Naive B cell (primary cell): ENCODE data around the gene DUSP22. TPM values are rescaled to one million over a fixed set of nuclear protein-coding genes. Genes with fewer than 3 reads are reported as not detected.
"Not testable (repeated sequence)": the region's sequence is repeated elsewhere in the genome, so short reads cannot be mapped to it uniquely, and the experiment has no call there.

Experiments
- ATAC-seq, 2 donors: fragments of 150-1000 bp; cut with Tn5 transposase; 2 replicates each; pipeline ENCODE4 v1.10.0; 2021; ENCODE audit warnings: low read depth in 2 of 2, mild to moderate bottlenecking in 2 of 2, moderate library complexity in 2 of 2
- DNase-seq: peaks from one replicate; pipeline ENCODE4 v3.0.0; 2022
- H3K27ac Mint-ChIP-seq, 6 donors: one replicate each; pipeline ENCODE4 v1.8.0; 2020 to 2022; ENCODE audit warnings: mild to moderate bottlenecking in 6 of 6, mixed read lengths in 6 of 6, moderate library complexity in 5 of 6, inconsistent platforms in 2 of 6
- H3K27me3 Mint-ChIP-seq, 3 donors: one replicate each; pipeline ENCODE4 v1.8.0; 2021 to 2022; ENCODE audit warnings: mixed read lengths in 3 of 3, mild to moderate bottlenecking in 1 of 3
- H3K36me3 Mint-ChIP-seq, 2 donors: one replicate each; pipeline ENCODE4 v1.8.0; 2020 to 2022; ENCODE audit warnings: mixed read lengths in 2 of 2, inconsistent platforms in 1 of 2, mild to moderate bottlenecking in 1 of 2
- H3K4me1 Mint-ChIP-seq, 3 donors: one replicate each; pipeline ENCODE4 v1.8.0; 2020 to 2022; ENCODE audit warnings: mixed read lengths in 3 of 3, inconsistent platforms in 1 of 3, mild to moderate bottlenecking in 1 of 3, moderate library complexity in 1 of 3
- H3K4me3 Mint-ChIP-seq, 8 donors: one replicate each; pipeline ENCODE4 v1.8.0; 2020 to 2022; ENCODE audit warnings: mild to moderate bottlenecking in 8 of 8, mixed read lengths in 8 of 8, moderate library complexity in 8 of 8, inconsistent platforms in 2 of 8
- H3K9me3 Mint-ChIP-seq, 7 donors: one replicate each; pipeline ENCODE4 v1.8.0; 2020 to 2022; ENCODE audit warnings: mixed read lengths in 7 of 7, mild to moderate bottlenecking in 5 of 7, inconsistent platforms in 2 of 7, moderate library complexity in 1 of 7
- polyA plus RNA-seq, 6 donors: library from polyadenylated mRNA; unstranded; fragments of 300-500 nt; fragmentation: Illumina TruSeq; gene quantifications; one replicate each; pipeline ENCODE4 v1.2.3, GENCODE V29; 2021; ENCODE audit warnings: low read depth in 6 of 6

Gene DUSP22
- polyA plus RNA-seq, 6 donors from 2014 or later, result 89.6 to 177 (median 134) TPM

GRCh38 chr6:321158-321438 lies 28.8 kb downstream of the DUSP22 start:
- Mint-ChIP-seq H3K36me3 (no peaks in the 10 kb centered on the region), H3K4me3 (no peak overlapping the region), H3K27ac (no peak overlapping the region), H3K27me3 (no peaks in the 10 kb centered on the region), H3K9me3 (no peaks in the 10 kb centered on the region), H3K4me1 (peaks cover 6 to 29% (median 26%) of the 10 kb centered on the region in 3 donors)
- ATAC-seq (no peak), DNase-seq (no peak)

GRCh38 chr6:321536-322258 lies 29.4 kb downstream of the DUSP22 start:
- Mint-ChIP-seq H3K27ac (no peak overlapping the region), H3K36me3 (no peaks in the 10 kb centered on the region), H3K9me3 (no peaks in the 10 kb centered on the region), H3K27me3 (no peaks in the 10 kb centered on the region), H3K4me3 (no peak overlapping the region), H3K4me1 (peaks cover 10 to 27% (median 26%) of the 10 kb centered on the region in 3 donors)
- DNase-seq (no peak), ATAC-seq (no peak)

GRCh38 chr6:322259-322930 lies 30.1 kb downstream of the DUSP22 start:
- no peak overlapping the region for H3K4me3 Mint-ChIP-seq
- H3K36me3 Mint-ChIP-seq, result no peaks in the 10 kb centered on the region
- H3K9me3 Mint-ChIP-seq, result no peaks in the 10 kb centered on the region
- no peaks in the 10 kb centered on the region for H3K27me3 Mint-ChIP-seq
- H3K27ac Mint-ChIP-seq, result no peak overlapping the region
- ATAC-seq, result no peak
- H3K4me1 Mint-ChIP-seq, result peaks cover 10 to 23% (median 20%) of the 10 kb centered on the region in 3 donors
- no peak for DNase-seq

- Mint-ChIP-seq H3K36me3 (no peaks in the 10 kb centered on the region), H3K4me3 (peak overlapping the region in 2 of 8 donors; percentile 0 to 17), H3K4me1 (peaks cover 10 to 21% (median 13%) of the 10 kb centered on the region in 3 donors), H3K9me3 (no peaks in the 10 kb centered on the region), H3K27me3 (no peaks in the 10 kb centered on the region), H3K27ac (no peak overlapping the region)
- DNase-seq (no peak), ATAC-seq (no peak)
Observed at GRCh38 chr6:322940-323729, 30.8 kb downstream of the DUSP22 start.

DNA sequence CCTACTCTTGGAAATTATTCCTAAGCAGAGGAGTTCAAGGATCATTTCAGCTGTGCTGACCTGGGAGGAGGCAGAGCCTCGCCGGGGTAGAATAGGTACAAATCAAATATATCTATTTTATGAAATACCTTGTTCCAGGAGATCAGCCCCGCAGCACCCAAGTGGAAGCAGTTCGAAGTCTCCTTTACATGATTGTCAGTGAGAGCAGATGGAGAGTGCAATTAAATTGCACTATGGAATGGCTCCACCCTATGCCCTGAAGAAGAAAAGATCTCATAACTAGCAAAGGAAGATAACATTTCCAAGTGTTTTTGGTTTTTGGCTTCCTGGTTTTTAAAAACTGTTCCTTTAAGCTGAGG lies 31.4 kb downstream of the DUSP22 start:
- ATAC-seq (no peak), DNase-seq (no peak)
- Mint-ChIP-seq H3K4me1 (peaks cover 7 to 17% (median 10%) of the 10 kb centered on the region in 3 donors), H3K36me3 (no peaks in the 10 kb centered on the region), H3K9me3 (no peaks in the 10 kb centered on the region), H3K27me3 (no peaks in the 10 kb centered on the region), H3K27ac (no peak overlapping the region), H3K4me3 (peak overlapping the region in 1 of 8 donors; percentile 17)

- H3K9me3 Mint-ChIP-seq, result no peaks in the 10 kb centered on the region
- no peaks in the 10 kb centered on the region for H3K27me3 Mint-ChIP-seq
- H3K4me3 Mint-ChIP-seq, result no peak overlapping the region
- peak overlapping the region in 1 of 6 donors; percentile 37 for H3K27ac Mint-ChIP-seq
- peaks cover 5 to 13% (median 10%) of the 10 kb centered on the region in 3 donors for H3K4me1 Mint-ChIP-seq
- DNase-seq, result no peak
- ATAC-seq, result no peak
- H3K36me3 Mint-ChIP-seq, result no peaks in the 10 kb centered on the region
Observed at GRCh38 chr6:324116-324728, 31.9 kb downstream of the DUSP22 start.

DNA sequence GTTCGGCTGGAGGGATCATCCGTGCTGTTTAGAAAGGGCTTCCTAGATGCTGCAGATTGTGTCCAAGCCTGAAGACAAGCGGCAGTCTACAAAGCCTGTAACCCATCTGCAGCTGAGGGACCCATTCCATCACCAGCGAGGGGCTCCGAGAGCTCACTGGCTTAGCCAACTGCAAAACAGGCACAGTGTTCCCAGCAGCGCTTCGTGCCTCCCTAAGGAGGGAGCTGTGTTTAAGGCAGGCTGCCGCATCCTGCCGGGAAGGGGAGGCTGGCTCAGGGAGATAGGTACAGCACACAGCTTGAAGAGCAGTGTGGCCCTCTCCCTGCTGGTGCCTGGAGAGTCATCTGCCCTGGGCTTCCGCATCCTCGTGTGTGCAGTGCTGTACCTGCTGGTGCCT lies 32.4 kb downstream of the DUSP22 start:
- no peak for DNase-seq
- Mint-ChIP-seq H3K4me3 (no peak overlapping the region), H3K27ac (no peak overlapping the region), H3K4me1 (peaks cover 5 to 12% (median 10%) of the 10 kb centered on the region in 3 donors), H3K36me3 (no peaks in the 10 kb centered on the region), H3K9me3 (no peaks in the 10 kb centered on the region), H3K27me3 (no peaks in the 10 kb centered on the region)
- ATAC-seq, result no peak

- not testable (repeated sequence) for H3K36me3 Mint-ChIP-seq, DNase-seq, H3K4me3 Mint-ChIP-seq, H3K9me3 Mint-ChIP-seq, H3K27ac Mint-ChIP-seq, ATAC-seq, H3K27me3 Mint-ChIP-seq
- peaks cover 5 to 12% (median 10%) of the 10 kb centered on the region in 3 donors for H3K4me1 Mint-ChIP-seq
Observed at GRCh38 chr6:325161-325860, 33.0 kb downstream of the DUSP22 start.

- not testable (repeated sequence) for H3K9me3 Mint-ChIP-seq, H3K27ac Mint-ChIP-seq, ATAC-seq, H3K27me3 Mint-ChIP-seq, DNase-seq, H3K4me3 Mint-ChIP-seq, H3K36me3 Mint-ChIP-seq
- peaks cover 5 to 12% (median 10%) of the 10 kb centered on the region in 3 donors for H3K4me1 Mint-ChIP-seq
Observed at GRCh38 chr6:326066-326465, 33.8 kb downstream of the DUSP22 start.

GRCh38 chr6:326896-327537 lies 34.7 kb downstream of the DUSP22 start:
- H3K4me1 Mint-ChIP-seq, result peaks cover 5 to 12% (median 10%) of the 10 kb centered on the region in 3 donors
- H3K4me3 Mint-ChIP-seq, result no peak overlapping the region
- H3K27me3 Mint-ChIP-seq, result no peaks in the 10 kb centered on the region
- ATAC-seq, result no peak
- DNase-seq, result no peak
- H3K27ac Mint-ChIP-seq, result peak overlapping the region in 2 of 6 donors; percentile 24 to 76
- no peaks in the 10 kb centered on the region for H3K9me3 Mint-ChIP-seq
- H3K36me3 Mint-ChIP-seq, result no peaks in the 10 kb centered on the region

GRCh38 chr6:327538-328116 lies 35.3 kb downstream of the DUSP22 start:
- Mint-ChIP-seq H3K36me3 (no peaks in the 10 kb centered on the region), H3K4me1 (peaks cover 5 to 12% (median 10%) of the 10 kb centered on the region in 3 donors)
- no peak for ATAC-seq

DNA sequence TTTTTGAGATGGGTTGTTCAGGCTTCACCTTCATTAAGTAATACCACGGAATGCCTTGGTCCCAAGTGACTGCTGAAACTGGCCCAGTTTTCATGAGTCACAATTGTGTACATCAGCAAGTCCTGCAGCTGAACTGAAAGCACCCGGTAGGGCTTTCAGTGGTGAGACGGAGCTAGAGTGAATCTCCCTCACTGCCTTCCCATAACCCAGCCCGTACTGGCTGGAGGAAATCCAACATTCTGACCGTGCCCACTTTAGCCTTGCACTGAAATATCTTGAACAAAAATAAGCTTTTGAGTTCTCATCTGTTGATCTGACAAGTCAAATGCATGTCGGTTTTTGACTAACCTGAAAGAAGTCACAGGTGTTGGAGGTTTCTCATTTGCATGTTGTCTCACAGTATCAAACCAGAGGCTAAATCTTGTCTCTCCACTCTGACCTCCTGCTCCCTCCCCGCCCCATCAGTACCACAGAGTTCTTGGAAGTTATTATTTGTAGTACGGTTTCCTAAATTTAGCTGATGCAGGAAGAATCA lies 35.9 kb downstream of the DUSP22 start:
- H3K4me1 Mint-ChIP-seq, result peaks cover 5 to 10% (median 8%) of the 10 kb centered on the region in 3 donors
- no peaks in the 10 kb centered on the region for H3K36me3 Mint-ChIP-seq
- peak; percentile 56 to 65 for ATAC-seq
- DNase-seq, result no peak
- H3K27ac Mint-ChIP-seq, result no peak overlapping the region
- H3K9me3 Mint-ChIP-seq, result no peaks in the 10 kb centered on the region
- no peak overlapping the region for H3K4me3 Mint-ChIP-seq
- no peaks in the 10 kb centered on the region for H3K27me3 Mint-ChIP-seq

More at GRCh38 chr6:327538-328116, 35.3 kb downstream of the DUSP22 start:
- H3K4me3 Mint-ChIP-seq, result peak overlapping the region in 3 of 8 donors; percentile 2 to 35 (median 10)
- no peak for DNase-seq
- H3K27me3 Mint-ChIP-seq, result no peaks in the 10 kb centered on the region
- no peaks in the 10 kb centered on the region for H3K9me3 Mint-ChIP-seq
- peak overlapping the region in 4 of 6 donors; percentile 24 to 84 (median 60) for H3K27ac Mint-ChIP-seq
